Activated CD4-positive, alpha-beta memory T cell treated with anti-CD3 and anti-CD28 coated beads for 36 hours (primary cell): ENCODE measurements around the gene GSK3B. TPM values are rescaled to one million over a fixed set of nuclear protein-coding genes. Genes with fewer than 3 reads are reported as not detected.
"Not testable (repeated sequence)": the region's sequence is repeated elsewhere in the genome, so short reads cannot be mapped to it uniquely, and the experiment has no call there.

Experiments used
- CTCF ChIA-PET: fragments of 350-600 bp; sonication (Branson Sonifier 250); formaldehyde crosslinking; loops from one replicate; lab custom pipeline; 2021; ENCODE audit warnings: antibody characterized with exemption, inconsistent platforms; lab: Charles Lee
- POLR2A ChIA-PET: fragments of 350-600 bp; sonication (Branson Sonifier 250); formaldehyde crosslinking; loops from one replicate; lab custom pipeline; 2021; ENCODE audit warnings: antibody characterized with exemption; lab: Charles Lee
- DNase-seq: peaks from one replicate; pipeline ENCODE4 v3.0.0-alpha.2; 2020
- H3K27ac Mint-ChIP-seq: one replicate; pipeline ENCODE4 v1.8.0; 2021; ENCODE audit warnings: mixed read lengths
- H3K27me3 Mint-ChIP-seq: one replicate; pipeline ENCODE4 v1.8.0; 2021; ENCODE audit warnings: mixed read lengths
- H3K36me3 Mint-ChIP-seq: one replicate; pipeline ENCODE4 v1.8.0; 2021; ENCODE audit warnings: mixed read lengths
- H3K4me1 Mint-ChIP-seq: one replicate; pipeline ENCODE4 v1.8.0; 2021; ENCODE audit warnings: low read depth, mixed read lengths
- H3K4me3 Mint-ChIP-seq: one replicate; pipeline ENCODE4 v1.8.0; 2021; ENCODE audit warnings: mild to moderate bottlenecking, mixed read lengths
- H3K9me3 Mint-ChIP-seq: one replicate; pipeline ENCODE4 v1.8.0; 2021; ENCODE audit warnings: mixed read lengths
- intact Hi-C: fragments of 100-400 bp; cut with micrococcal nuclease; formaldehyde crosslinking; loops from one replicate; pipeline ENCODE4 v1.15.1; 2023
- total RNA-seq, 2 experiments: library from RNA; stranded (reverse); gene quantifications; one replicate each; pipeline ENCODE4 v1.2.3, GENCODE V29; 2021

GSK3B gene
- total RNA-seq, 2 experiments from 2014 or later: 25.5 to 27.1 TPM

DNA sequence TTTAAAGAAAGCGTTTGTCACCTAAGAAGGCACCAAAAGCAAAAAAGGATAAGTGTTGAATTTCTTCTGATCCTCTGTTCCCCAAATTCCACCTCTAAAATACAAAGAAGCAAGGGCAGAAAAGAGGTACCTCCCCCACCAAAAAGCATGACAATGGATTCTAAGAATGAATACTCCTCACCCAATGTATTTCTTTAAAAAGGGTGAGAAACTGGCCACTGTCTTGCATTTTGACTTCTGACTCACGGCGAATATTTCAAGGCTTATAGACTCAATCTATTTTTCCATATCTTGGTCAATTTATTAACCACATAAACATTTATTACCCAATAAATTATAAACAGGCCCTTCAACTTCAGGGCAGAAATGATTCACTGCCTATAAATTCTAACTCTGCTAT is 181.2 kb downstream of the GSK3B start:
- Mint-ChIP-seq H3K4me1 (peaks cover 24% of the 10 kb centered on the region), H3K9me3 (no peaks in the 10 kb centered on the region), H3K27ac (no peak overlapping the region), H3K27me3 (no peaks in the 10 kb centered on the region), H3K4me3 (no peak overlapping the region), H3K36me3 (peaks cover 33% of the 10 kb centered on the region)
- ChIA-PET CTCF (no interaction called here), POLR2A (no interaction called here)
- no peak for DNase-seq
- intact Hi-C loops: loop anchor here (5.0 to 10.0 kb wide), 2 partner anchors 234 to 612 kb away; no protein-coding TSS in a partner anchor

DNA sequence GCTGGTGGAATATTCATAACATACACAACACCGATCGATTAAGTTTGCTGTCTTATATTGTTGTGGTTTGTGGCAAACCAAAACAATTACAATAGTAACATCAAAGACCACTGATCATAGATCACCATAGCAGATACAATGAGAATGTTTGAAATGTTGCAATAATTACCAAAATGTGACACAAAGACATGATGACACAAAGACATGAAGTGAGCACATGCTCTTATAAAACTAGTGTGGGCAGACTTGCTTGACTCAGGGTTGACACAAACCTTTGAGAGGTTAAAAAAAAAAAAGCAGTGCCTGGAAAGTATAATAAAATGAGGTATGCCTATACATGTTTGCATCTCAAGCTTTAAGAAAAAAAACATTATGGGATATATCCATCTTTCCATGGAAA is 182.0 kb downstream of the GSK3B start:
- Mint-ChIP-seq H3K4me1 (peaks cover 24% of the 10 kb centered on the region), H3K27me3 (no peaks in the 10 kb centered on the region), H3K36me3 (peaks cover 33% of the 10 kb centered on the region), H3K27ac (peak overlapping the region; percentile 69), H3K9me3 (no peaks in the 10 kb centered on the region), H3K4me3 (no peak overlapping the region)
- POLR2A ChIA-PET: interaction anchor here (0.7 to 1.6 kb wide), 2 partner anchors 25 to 181 kb away, joined by 3 to 4 read pairs; no protein-coding TSS in a partner anchor
- intact Hi-C loops: loop anchor here (1.0 to 10.0 kb wide), 7 partner anchors 18 to 613 kb away; partner anchors contain the start of gene GSK3B
- DNase-seq: no peak
- CTCF ChIA-PET: interaction anchor here (0.9 to 1.2 kb wide), 2 partner anchors 184 to 236 kb away, joined by 3 to 5 read pairs; no protein-coding TSS in a partner anchor

GRCh38 chr3:119911748-119912147 is 182.5 kb downstream of the GSK3B start:
- Mint-ChIP-seq H3K27me3 (no peaks in the 10 kb centered on the region), H3K4me3 (no peak overlapping the region), H3K9me3 (no peaks in the 10 kb centered on the region), H3K36me3 (peaks cover 32% of the 10 kb centered on the region), H3K27ac (peak overlapping the region; percentile 69), H3K4me1 (peaks cover 24% of the 10 kb centered on the region)
- CTCF ChIA-PET: interaction anchor here (0.7 to 1.2 kb wide), 3 partner anchors 25 to 236 kb away, joined by 3 to 5 read pairs (median 4); no protein-coding TSS in a partner anchor
- peak; percentile 11 for DNase-seq
- intact Hi-C loops: loop anchor here (1.0 to 10.0 kb wide), 8 partner anchors 17 to 613 kb away; partner anchors contain the start of gene GSK3B
- POLR2A ChIA-PET: interaction anchor here (0.7 to 1.6 kb wide), 3 partner anchors 26 to 184 kb away, joined by 3 to 5 read pairs (median 4); no protein-coding TSS in a partner anchor

DNA sequence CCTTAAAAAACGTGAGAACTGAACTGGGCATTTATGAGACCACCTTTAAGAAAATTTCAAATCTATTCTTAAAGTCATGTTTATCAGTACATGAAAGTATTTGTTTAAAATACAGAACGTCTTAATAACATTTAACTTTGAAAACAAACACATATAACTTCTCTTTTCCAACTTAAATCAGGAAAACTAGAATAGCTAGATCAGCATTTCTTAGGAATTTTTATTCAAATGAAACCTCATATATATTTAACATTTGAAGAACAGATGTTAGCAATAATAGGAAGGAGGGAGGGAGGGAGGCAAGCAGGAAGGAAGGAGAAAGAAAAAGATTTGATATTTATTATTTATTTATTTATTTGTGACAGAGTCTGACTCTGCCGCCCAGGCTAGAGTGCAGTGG is 192.2 kb downstream of the GSK3B start:
- no peak overlapping the region for H3K4me3 Mint-ChIP-seq
- intact Hi-C loops: no loop called here
- ChIA-PET CTCF (interaction anchor here (1.7 kb wide), 1 partner anchor 10 kb away, joined by 8 read pairs; no protein-coding TSS in a partner anchor), POLR2A (no interaction called here)
- no peak for DNase-seq
- peaks cover 2% of the 10 kb centered on the region for H3K4me1 Mint-ChIP-seq
- no peak overlapping the region for H3K27ac Mint-ChIP-seq
- no peaks in the 10 kb centered on the region for H3K9me3 Mint-ChIP-seq
- H3K27me3 Mint-ChIP-seq: no peaks in the 10 kb centered on the region
- peaks cover 8% of the 10 kb centered on the region for H3K36me3 Mint-ChIP-seq

GRCh38 chr3:119901148-119901547 is 193.1 kb downstream of the GSK3B start:
- ChIA-PET POLR2A (no interaction called here), CTCF (interaction anchor here (0.6 to 1.7 kb wide), 2 partner anchors 10 to 83 kb away, joined by 4 to 8 read pairs; no protein-coding TSS in a partner anchor)
- no peak overlapping the region for H3K27ac Mint-ChIP-seq
- intact Hi-C loops: no loop called here
- H3K27me3 Mint-ChIP-seq: no peaks in the 10 kb centered on the region
- H3K9me3 Mint-ChIP-seq: no peaks in the 10 kb centered on the region
- peaks cover 2% of the 10 kb centered on the region for H3K4me1 Mint-ChIP-seq
- no peak overlapping the region for H3K4me3 Mint-ChIP-seq
- H3K36me3 Mint-ChIP-seq: peaks cover 9% of the 10 kb centered on the region
- no peak for DNase-seq

DNA sequence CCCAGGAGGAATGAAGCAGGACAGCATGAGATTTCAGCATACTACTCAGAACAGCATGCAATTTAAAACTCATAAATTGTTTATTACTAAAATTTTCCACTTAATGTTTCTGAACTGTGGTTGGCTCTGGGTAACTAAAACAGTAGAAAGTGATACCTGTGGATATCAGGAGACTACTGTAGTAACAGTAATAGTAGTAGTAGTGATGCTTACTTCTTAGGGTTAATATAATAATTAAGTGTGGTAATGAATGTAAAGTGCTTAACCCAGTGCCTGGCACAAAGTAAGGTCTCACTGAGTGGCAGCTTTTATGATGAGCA is 195.1 kb downstream of the GSK3B start:
- intact Hi-C loops: no loop called here

GRCh38 chr3:119898478-119899191 is 195.6 kb downstream of the GSK3B start:
- intact Hi-C loops: no loop called here
- peaks cover 10% of the 10 kb centered on the region for H3K4me1 Mint-ChIP-seq
- H3K4me3 Mint-ChIP-seq: no peak overlapping the region
- H3K9me3 Mint-ChIP-seq: no peaks in the 10 kb centered on the region
- POLR2A ChIA-PET: no interaction called here
- peaks cover 11% of the 10 kb centered on the region for H3K36me3 Mint-ChIP-seq
- DNase-seq: no peak
- no peaks in the 10 kb centered on the region for H3K27me3 Mint-ChIP-seq
- CTCF ChIA-PET: no interaction called here
- no peak overlapping the region for H3K27ac Mint-ChIP-seq

More for the DNA sequence above, 195.1 kb downstream of the GSK3B start:
- ChIA-PET CTCF (no interaction called here), POLR2A (no interaction called here)
- Mint-ChIP-seq H3K27ac (no peak overlapping the region), H3K4me3 (no peak overlapping the region), H3K27me3 (no peaks in the 10 kb centered on the region), H3K4me1 (peaks cover 6% of the 10 kb centered on the region), H3K9me3 (no peaks in the 10 kb centered on the region), H3K36me3 (peaks cover 11% of the 10 kb centered on the region)
- no peak for DNase-seq

GRCh38 chr3:119894195-119894594 is 200.1 kb downstream of the GSK3B start:
- H3K36me3 Mint-ChIP-seq: peaks cover 16% of the 10 kb centered on the region
- H3K27ac Mint-ChIP-seq: no peak overlapping the region
- CTCF ChIA-PET: interaction anchor here (1.1 to 3.9 kb wide), 3 partner anchors 14 to 523 kb away, joined by 3 to 34 read pairs (median 33); no protein-coding TSS in a partner anchor
- POLR2A ChIA-PET: no interaction called here
- DNase-seq: no peak
- H3K4me1 Mint-ChIP-seq: peaks cover 15% of the 10 kb centered on the region
- no peak overlapping the region for H3K4me3 Mint-ChIP-seq
- H3K27me3 Mint-ChIP-seq: no peaks in the 10 kb centered on the region
- intact Hi-C loops: loop anchor here (1.0 to 5.0 kb wide), 2 partner anchors 18 to 453 kb away; partner anchors contain the start of gene LRRC58
- H3K9me3 Mint-ChIP-seq: peaks cover 4% of the 10 kb centered on the region

DNA sequence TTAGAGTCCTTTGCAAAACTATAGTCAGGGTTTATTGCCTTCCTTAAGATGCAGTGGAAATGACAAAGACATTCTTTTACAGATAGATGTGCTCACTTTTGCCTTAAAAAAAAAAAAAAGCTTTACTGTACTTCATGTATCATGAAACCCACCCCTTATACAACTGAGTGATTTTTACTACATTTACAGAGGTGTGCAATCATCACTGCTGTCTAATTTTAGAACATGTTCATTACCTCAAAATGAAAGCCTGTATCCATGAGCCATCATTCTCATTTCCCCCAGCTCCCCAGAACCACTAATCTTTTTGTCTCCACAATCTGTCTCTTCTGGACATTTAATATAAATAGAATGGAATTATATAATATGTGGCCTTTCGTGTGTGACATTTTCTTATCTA is 200.5 kb downstream of the GSK3B start:
- H3K4me1 Mint-ChIP-seq: peaks cover 13% of the 10 kb centered on the region
- CTCF ChIA-PET: interaction anchor here (0.8 to 3.9 kb wide), 9 partner anchors 14 to 523 kb away, joined by 3 to 34 read pairs (median 3); no protein-coding TSS in a partner anchor
- H3K27ac Mint-ChIP-seq: no peak overlapping the region
- DNase-seq: no peak
- intact Hi-C loops: loop anchor here (1.0 to 5.0 kb wide), 3 partner anchors 19 to 454 kb away; partner anchors contain the start of gene LRRC58
- no peak overlapping the region for H3K4me3 Mint-ChIP-seq
- H3K27me3 Mint-ChIP-seq: no peaks in the 10 kb centered on the region
- H3K9me3 Mint-ChIP-seq: peaks cover 8% of the 10 kb centered on the region
- peaks cover 17% of the 10 kb centered on the region for H3K36me3 Mint-ChIP-seq
- POLR2A ChIA-PET: interaction anchor here (1.3 kb wide), 1 partner anchor 202 kb away, joined by 5 read pairs; no protein-coding TSS in a partner anchor

DNA sequence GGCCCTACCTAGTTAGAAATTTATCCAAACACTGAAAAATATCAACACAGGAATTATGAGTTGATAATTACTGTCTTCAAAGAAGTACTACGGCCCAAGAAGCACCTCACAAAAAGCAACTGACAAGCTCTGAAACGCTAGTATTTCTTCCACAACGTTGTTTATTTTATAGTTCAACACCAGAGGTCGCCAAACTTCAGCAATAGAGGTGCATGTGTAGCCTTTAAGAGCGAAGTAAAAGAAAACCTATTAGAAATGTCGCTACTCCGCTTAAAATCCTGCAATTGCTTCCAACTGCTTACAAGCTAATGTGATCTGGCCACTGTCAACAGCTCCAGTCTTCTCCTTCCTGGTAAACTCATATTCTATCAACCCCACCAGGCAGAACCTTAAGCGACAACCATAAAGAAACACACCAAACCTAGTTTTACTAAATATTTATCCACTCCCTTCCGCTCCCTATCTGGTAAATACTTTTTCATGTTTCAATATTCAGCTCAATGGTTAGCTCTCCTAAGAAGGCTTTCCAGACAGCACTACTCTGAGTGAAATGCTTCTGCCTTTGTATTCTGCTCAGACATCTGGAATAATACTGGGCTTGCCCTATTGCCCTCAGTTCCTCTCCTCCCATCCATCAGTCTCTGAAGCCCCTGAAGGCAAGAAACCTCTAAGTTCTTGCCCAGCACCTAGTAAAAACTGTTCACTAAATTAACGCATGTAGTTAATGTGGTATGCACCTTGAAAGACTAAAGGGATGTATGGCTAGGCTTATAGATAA is 202.1 kb downstream of the GSK3B start:
- H3K4me3 Mint-ChIP-seq: no peak overlapping the region
- ChIA-PET POLR2A (interaction anchor here (0.7 kb wide), 1 partner anchor 204 kb away, joined by 6 read pairs; no protein-coding TSS in a partner anchor), CTCF (interaction anchor here (0.6 to 3.9 kb wide), 45 partner anchors 9 to 1008 kb away, joined by 3 to 34 read pairs (median 4); partner anchors contain the start of gene LRRC58)
- H3K4me1 Mint-ChIP-seq: peaks cover 13% of the 10 kb centered on the region
- H3K9me3 Mint-ChIP-seq: peaks cover 17% of the 10 kb centered on the region
- intact Hi-C loops: loop anchor here (1.0 to 5.0 kb wide), 6 partner anchors 199 to 525 kb away; partner anchors contain the start of gene LRRC58
- DNase-seq: peak; percentile 35
- peaks cover 33% of the 10 kb centered on the region for H3K36me3 Mint-ChIP-seq
- H3K27ac Mint-ChIP-seq: no peak overlapping the region
- H3K27me3 Mint-ChIP-seq: no peaks in the 10 kb centered on the region

DNA sequence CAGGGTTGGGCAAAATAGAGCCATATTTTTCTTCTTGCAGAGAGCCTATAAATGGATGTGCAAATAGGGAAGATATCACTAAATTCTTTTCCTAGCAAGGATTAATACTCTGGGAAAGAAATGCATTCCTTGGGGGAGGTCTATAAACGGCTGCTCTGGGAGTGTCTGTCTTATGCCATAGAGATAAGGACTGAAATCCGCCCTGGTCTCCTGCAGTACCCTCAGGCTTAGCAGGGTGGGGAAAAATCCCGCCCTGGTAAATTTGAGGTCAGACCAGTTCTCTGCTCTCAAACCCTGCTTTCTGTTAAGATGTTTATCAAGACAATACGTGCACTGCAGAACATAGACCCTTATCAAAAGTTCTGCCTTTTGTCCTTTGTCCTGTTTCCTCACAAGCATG is 205.6 kb downstream of the GSK3B start:
- intact Hi-C loops, H3K27me3 Mint-ChIP-seq: not testable (repeated sequence)
- peaks cover 35% of the 10 kb centered on the region for H3K36me3 Mint-ChIP-seq

More for the DNA sequence above, 205.6 kb downstream of the GSK3B start:
- H3K9me3 Mint-ChIP-seq: peaks cover 17% of the 10 kb centered on the region
- CTCF ChIA-PET, H3K4me3 Mint-ChIP-seq, POLR2A ChIA-PET, DNase-seq, H3K27ac Mint-ChIP-seq: not testable (repeated sequence)
- peaks cover 12% of the 10 kb centered on the region for H3K4me1 Mint-ChIP-seq
